ENCODE measurements around the gene CALM3.

DNA sequence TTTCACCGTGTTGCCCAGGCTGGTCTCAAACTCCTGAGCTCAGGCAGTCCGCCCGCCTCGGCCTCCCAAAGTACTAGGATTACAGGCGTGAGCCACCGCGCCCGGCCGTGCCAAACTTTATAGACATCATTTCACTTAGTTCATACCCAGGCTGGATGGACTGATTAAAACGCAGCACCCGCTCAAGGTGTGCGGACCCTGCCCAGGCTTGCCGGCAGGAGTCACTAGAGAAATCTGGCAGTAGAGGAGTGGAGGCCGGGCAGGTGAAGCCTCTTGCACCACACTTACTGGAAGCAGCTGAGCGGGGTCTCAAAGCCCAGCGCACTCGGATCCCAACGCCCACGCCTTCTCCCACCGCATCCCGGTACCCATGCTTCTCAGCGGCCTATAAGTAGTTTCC lies 12.4 kb downstream of the CALM3 start:
- TF ChIP-seq, protein P1, sequence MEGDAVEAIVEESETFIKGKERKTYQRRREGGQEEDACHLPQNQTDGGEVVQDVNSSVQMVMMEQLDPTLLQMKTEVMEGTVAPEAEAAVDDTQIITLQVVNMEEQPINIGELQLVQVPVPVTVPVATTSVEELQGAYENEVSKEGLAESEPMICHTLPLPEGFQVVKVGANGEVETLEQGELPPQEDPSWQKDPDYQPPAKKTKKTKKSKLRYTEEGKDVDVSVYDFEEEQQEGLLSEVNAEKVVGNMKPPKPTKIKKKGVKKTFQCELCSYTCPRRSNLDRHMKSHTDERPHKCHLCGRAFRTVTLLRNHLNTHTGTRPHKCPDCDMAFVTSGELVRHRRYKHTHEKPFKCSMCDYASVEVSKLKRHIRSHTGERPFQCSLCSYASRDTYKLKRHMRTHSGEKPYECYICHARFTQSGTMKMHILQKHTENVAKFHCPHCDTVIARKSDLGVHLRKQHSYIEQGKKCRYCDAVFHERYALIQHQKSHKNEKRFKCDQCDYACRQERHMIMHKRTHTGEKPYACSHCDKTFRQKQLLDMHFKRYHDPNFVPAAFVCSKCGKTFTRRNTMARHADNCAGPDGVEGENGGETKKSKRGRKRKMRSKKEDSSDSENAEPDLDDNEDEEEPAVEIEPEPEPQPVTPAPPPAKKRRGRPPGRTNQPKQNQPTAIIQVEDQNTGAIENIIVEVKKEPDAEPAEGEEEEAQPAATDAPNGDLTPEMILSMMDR (IDR thresholded peaks at IDR 0.05) = no peak
- no peak for TF ChIP-seq POLR2A (IDR thresholded peaks at IDR 0.05)

Data from thyroid gland (tissue), 4 donors.